ENCODE results near the gene GABBR1.

The GABBR1 gene

GRCh38 chr6:29529956-29530355 lies 103.0 kb downstream of the GABBR1 start:
- Histone ChIP-seq H2AFZ (ENCODE audit: low read depth, low read length) (no peak overlapping the region), H2BK12ac (ENCODE audit: low read length in 2 of 2) (no peak overlapping the region), H2BK15ac (ENCODE audit: low read depth, poor library complexity, severe bottlenecking) (no peak overlapping the region), H3K36me3 (ENCODE audit: control insufficient read depth in 1 of 2, insufficient read depth in 2 of 2, low read depth in 1 of 2, low read length in 2 of 2) (no peaks in the 10 kb centered on the region), H3K4me2 (ENCODE audit: low read length, poor library complexity, severe bottlenecking) (no peak overlapping the region), H2AK5ac (ENCODE audit: low read length, severe bottlenecking) (no peak overlapping the region), H3K79me1 (replicated peaks; ENCODE audit: low read length, poor library complexity, severe bottlenecking) (no peaks in the 10 kb centered on the region), H3K4me3 (ENCODE audit: insufficient read depth in 1 of 2, low read depth in 1 of 2, low read length in 2 of 2) (no peak overlapping the region), H4K8ac (ENCODE audit: low read length) (no peak overlapping the region), H3K27ac (ENCODE audit: low read length, poor library complexity, severe bottlenecking) (no peak overlapping the region), H3K23ac (ENCODE audit: low read length in 2 of 2) (no peak overlapping the region), H3K4me1 (ENCODE audit: control insufficient read depth, insufficient read depth, low read depth, low read length) (no peaks in the 10 kb centered on the region), H2BK120ac (ENCODE audit: low read depth, low read length) (no peak overlapping the region), H3K14ac (ENCODE audit: low read length in 2 of 2) (no peak overlapping the region), H3K27me3 (ENCODE audit: control insufficient read depth in 1 of 2, insufficient read depth in 1 of 2, low read length in 2 of 2) (peaks cover 0 to 6% of the 10 kb centered on the region in 2 experiments), H3K9ac (ENCODE audit: low read length) (no peak overlapping the region), H2BK5ac (ENCODE audit: low read depth, low read length, poor library complexity, severe bottlenecking) (no peak overlapping the region), H4K91ac (ENCODE audit: low read length) (no peak overlapping the region), H3K4ac (ENCODE audit: low read depth in 1 of 2, low read length in 2 of 2) (no peak overlapping the region), H3K9me3 (ENCODE audit: control insufficient read depth, low read length) (no peaks in the 10 kb centered on the region), H3K18ac (ENCODE audit: low read depth in 1 of 2, low read length in 2 of 2) (no peak overlapping the region)
- WGBS, result 77% methylated on average over 3 of the region's 3 CpGs
- DNase-seq, result no peak

- 69% methylated on average over 2 of the region's 2 CpGs for WGBS
- H3K18ac ChIP-seq (ENCODE audit: low read depth in 1 of 2, low read length in 2 of 2), result no peak overlapping the region
- no peak overlapping the region for H2AFZ ChIP-seq (ENCODE audit: low read depth, low read length)
These were observed 103.9 kb downstream of the GABBR1 start for GRCh38 chr6:29528988-29529560.

GRCh38 chr6:29528300-29528931 lies 104.6 kb downstream of the GABBR1 start:
- 73% methylated on average over 5 of the region's 5 CpGs for WGBS
- Histone ChIP-seq H3K14ac (ENCODE audit: low read length in 2 of 2) (no peak overlapping the region), H3K36me3 (ENCODE audit: control insufficient read depth in 1 of 2, insufficient read depth in 2 of 2, low read depth in 1 of 2, low read length in 2 of 2) (no peaks in the 10 kb centered on the region), H2BK120ac (ENCODE audit: low read depth, low read length) (no peak overlapping the region), H3K4me3 (ENCODE audit: insufficient read depth in 1 of 2, low read depth in 1 of 2, low read length in 2 of 2) (no peak overlapping the region), H3K4ac (ENCODE audit: low read depth in 1 of 2, low read length in 2 of 2) (no peak overlapping the region), H3K9ac (ENCODE audit: low read length) (no peak overlapping the region), H3K4me2 (ENCODE audit: low read length, poor library complexity, severe bottlenecking) (no peak overlapping the region), H2BK15ac (ENCODE audit: low read depth, poor library complexity, severe bottlenecking) (no peak overlapping the region), H2BK12ac (ENCODE audit: low read length in 2 of 2) (no peak overlapping the region), H3K79me1 (replicated peaks; ENCODE audit: low read length, poor library complexity, severe bottlenecking) (no peaks in the 10 kb centered on the region), H3K4me1 (ENCODE audit: control insufficient read depth, insufficient read depth, low read depth, low read length) (no peaks in the 10 kb centered on the region), H3K9me3 (ENCODE audit: control insufficient read depth, low read length) (no peaks in the 10 kb centered on the region), H3K27me3 (ENCODE audit: control insufficient read depth in 1 of 2, insufficient read depth in 1 of 2, low read length in 2 of 2) (no peaks in the 10 kb centered on the region), H2BK5ac (ENCODE audit: low read depth, low read length, poor library complexity, severe bottlenecking) (no peak overlapping the region), H4K91ac (ENCODE audit: low read length) (no peak overlapping the region), H3K18ac (ENCODE audit: low read depth in 1 of 2, low read length in 2 of 2) (no peak overlapping the region), H4K8ac (ENCODE audit: low read length) (no peak overlapping the region), H3K23ac (ENCODE audit: low read length in 2 of 2) (no peak overlapping the region), H2AK5ac (ENCODE audit: low read length, severe bottlenecking) (no peak overlapping the region), H3K27ac (ENCODE audit: low read length, poor library complexity, severe bottlenecking) (no peak overlapping the region), H2AFZ (ENCODE audit: low read depth, low read length) (no peak overlapping the region)
- DNase-seq, result no peak

More at GRCh38 chr6:29528988-29529560, 103.9 kb downstream of the GABBR1 start:
- Histone ChIP-seq H2BK5ac (ENCODE audit: low read depth, low read length, poor library complexity, severe bottlenecking) (no peak overlapping the region), H2BK12ac (ENCODE audit: low read length in 2 of 2) (no peak overlapping the region), H3K27ac (ENCODE audit: low read length, poor library complexity, severe bottlenecking) (no peak overlapping the region), H3K27me3 (ENCODE audit: control insufficient read depth in 1 of 2, insufficient read depth in 1 of 2, low read length in 2 of 2) (peaks cover 0 to 4% of the 10 kb centered on the region in 2 experiments), H3K4me3 (ENCODE audit: insufficient read depth in 1 of 2, low read depth in 1 of 2, low read length in 2 of 2) (no peak overlapping the region), H3K23ac (ENCODE audit: low read length in 2 of 2) (no peak overlapping the region), H3K14ac (ENCODE audit: low read length in 2 of 2) (no peak overlapping the region), H4K8ac (ENCODE audit: low read length) (no peak overlapping the region), H3K36me3 (ENCODE audit: control insufficient read depth in 1 of 2, insufficient read depth in 2 of 2, low read depth in 1 of 2, low read length in 2 of 2) (no peaks in the 10 kb centered on the region), H2BK120ac (ENCODE audit: low read depth, low read length) (no peak overlapping the region), H3K4me2 (ENCODE audit: low read length, poor library complexity, severe bottlenecking) (no peak overlapping the region), H2BK15ac (ENCODE audit: low read depth, poor library complexity, severe bottlenecking) (no peak overlapping the region), H4K91ac (ENCODE audit: low read length) (no peak overlapping the region), H3K79me1 (replicated peaks; ENCODE audit: low read length, poor library complexity, severe bottlenecking) (no peaks in the 10 kb centered on the region), H3K9ac (ENCODE audit: low read length) (no peak overlapping the region), H3K4me1 (ENCODE audit: control insufficient read depth, insufficient read depth, low read depth, low read length) (no peaks in the 10 kb centered on the region), H3K4ac (ENCODE audit: low read depth in 1 of 2, low read length in 2 of 2) (no peak overlapping the region), H3K9me3 (ENCODE audit: control insufficient read depth, low read length) (no peaks in the 10 kb centered on the region), H2AK5ac (ENCODE audit: low read length, severe bottlenecking) (no peak overlapping the region)
- no peak for DNase-seq

GRCh38 chr6:29527564-29527963 lies 105.4 kb downstream of the GABBR1 start:
- Histone ChIP-seq H3K4me1 (ENCODE audit: control insufficient read depth, insufficient read depth, low read depth, low read length) (no peaks in the 10 kb centered on the region), H3K79me1 (replicated peaks; ENCODE audit: low read length, poor library complexity, severe bottlenecking) (no peaks in the 10 kb centered on the region), H2AFZ (ENCODE audit: low read depth, low read length) (no peak overlapping the region), H2BK5ac (ENCODE audit: low read depth, low read length, poor library complexity, severe bottlenecking) (no peak overlapping the region), H3K9me3 (ENCODE audit: control insufficient read depth, low read length) (no peaks in the 10 kb centered on the region), H3K4me2 (ENCODE audit: low read length, poor library complexity, severe bottlenecking) (no peak overlapping the region), H3K14ac (ENCODE audit: low read length in 2 of 2) (no peak overlapping the region), H3K27me3 (ENCODE audit: control insufficient read depth in 1 of 2, insufficient read depth in 1 of 2, low read length in 2 of 2) (no peaks in the 10 kb centered on the region), H3K23ac (ENCODE audit: low read length in 2 of 2) (no peak overlapping the region), H4K8ac (ENCODE audit: low read length) (no peak overlapping the region), H3K9ac (ENCODE audit: low read length) (no peak overlapping the region), H2BK120ac (ENCODE audit: low read depth, low read length) (no peak overlapping the region), H3K4me3 (ENCODE audit: insufficient read depth in 1 of 2, low read depth in 1 of 2, low read length in 2 of 2) (no peak overlapping the region), H3K27ac (ENCODE audit: low read length, poor library complexity, severe bottlenecking) (no peak overlapping the region), H3K36me3 (ENCODE audit: control insufficient read depth in 1 of 2, insufficient read depth in 2 of 2, low read depth in 1 of 2, low read length in 2 of 2) (no peaks in the 10 kb centered on the region), H3K18ac (ENCODE audit: low read depth in 1 of 2, low read length in 2 of 2) (no peak overlapping the region), H2BK15ac (ENCODE audit: low read depth, poor library complexity, severe bottlenecking) (no peak overlapping the region), H2BK12ac (ENCODE audit: low read length in 2 of 2) (no peak overlapping the region), H3K4ac (ENCODE audit: low read depth in 1 of 2, low read length in 2 of 2) (no peak overlapping the region), H4K91ac (ENCODE audit: low read length) (no peak overlapping the region), H2AK5ac (ENCODE audit: low read length, severe bottlenecking) (no peak overlapping the region)
- DNase-seq, result no peak
- WGBS, result 58% methylated on average over 2 of the region's 2 CpGs
